H9 (cell line): ENCODE data around the gene SNTG2. TPM values are rescaled to one million over a fixed set of nuclear protein-coding genes. Genes with fewer than 3 reads are reported as not detected.

Experiments used
- DNase-seq: peaks from one replicate; pipeline ENCODE4 v3.0.0-alpha.2; 2017
- H2AFZ ChIP-seq: one replicate; pipeline ENCODE4 v1.6.1; 2013; ENCODE audit warnings: mild to moderate bottlenecking, low read length, control low read depth, moderate library complexity
- H2AK5ac ChIP-seq: 2 replicates; pipeline ENCODE4 v1.6.1; 2013; ENCODE audit warnings: low read length, control low read depth, mixed read lengths; ENCODE audit not compliant: insufficient read length
- H2BK120ac ChIP-seq: one replicate; pipeline ENCODE4 v1.6.1; 2013; ENCODE audit warnings: low read depth, mild to moderate bottlenecking, low read length, control low read depth, inconsistent platforms; ENCODE audit not compliant: poor library complexity, severe bottlenecking
- H2BK12ac ChIP-seq: 2 replicates; pipeline ENCODE4 v1.6.1; 2013; ENCODE audit warnings: low read length, control low read depth, mixed read lengths, low read depth; ENCODE audit not compliant: insufficient read length
- H2BK15ac ChIP-seq: 2 replicates; pipeline ENCODE4 v1.6.1; 2013; ENCODE audit warnings: low read depth, low read length, control low read depth
- H2BK20ac ChIP-seq: one replicate; pipeline ENCODE4 v1.6.1; 2013; ENCODE audit warnings: low read depth, mild to moderate bottlenecking, low read length, control low read depth, inconsistent platforms; ENCODE audit not compliant: poor library complexity, severe bottlenecking
- H2BK5ac ChIP-seq: 2 replicates; pipeline ENCODE4 v1.6.1; 2013; ENCODE audit warnings: low read length, control low read depth, mixed read lengths; ENCODE audit not compliant: insufficient read length
- H3K14ac ChIP-seq: 2 replicates; pipeline ENCODE4 v1.6.1; 2013; ENCODE audit warnings: low read length, control low read depth; ENCODE audit not compliant: insufficient read depth
- H3K18ac ChIP-seq: 2 replicates; pipeline ENCODE4 v1.6.1; 2013; ENCODE audit warnings: low read depth, mild to moderate bottlenecking, mixed read lengths, low read length, control low read depth; ENCODE audit not compliant: insufficient read length
- H3K23ac ChIP-seq: 2 replicates; pipeline ENCODE4 v1.6.1; 2013; ENCODE audit warnings: low read length, control low read depth, mixed read lengths, low read depth; ENCODE audit not compliant: insufficient read length
- H3K23me2 ChIP-seq: 2 replicates; pipeline ENCODE4 v1.6.1; 2013; ENCODE audit warnings: low read depth, mild to moderate bottlenecking, mixed read lengths, low read length, control low read depth; ENCODE audit not compliant: insufficient read length, poor library complexity, severe bottlenecking
- H3K27ac ChIP-seq: 2 replicates; pipeline ENCODE4 v1.5.1; 2013; ENCODE audit warnings: low read length, control low read depth, mixed read lengths, low read depth; ENCODE audit not compliant: insufficient read length
- H3K27me3 ChIP-seq: 2 replicates; pipeline ENCODE4 v1.6.1; 2013; ENCODE audit warnings: low read length, control low read depth, inconsistent platforms; ENCODE audit not compliant: insufficient read depth
- H3K4ac ChIP-seq: 2 replicates; pipeline ENCODE4 v1.6.1; 2013; ENCODE audit warnings: low read depth, mild to moderate bottlenecking, control low read depth, inconsistent platforms, low read length, moderate library complexity
- H3K4me1 ChIP-seq: 2 replicates; pipeline ENCODE4 v1.6.1; 2013; ENCODE audit warnings: low read length, control low read depth, inconsistent platforms; ENCODE audit not compliant: insufficient read depth
- H3K4me2 ChIP-seq: 2 replicates; pipeline ENCODE4 v1.6.1; 2013; ENCODE audit warnings: low read length, control low read depth, mixed read lengths; ENCODE audit not compliant: insufficient read length, insufficient read depth
- H3K56ac ChIP-seq: 2 replicates; pipeline ENCODE4 v1.6.1; 2013; ENCODE audit warnings: low read depth, mild to moderate bottlenecking, mixed read lengths, low read length, control low read depth; ENCODE audit not compliant: insufficient read length
- H3K79me1 ChIP-seq: 2 replicates; pipeline ENCODE4 v1.6.1; 2013; ENCODE audit warnings: low read depth, mild to moderate bottlenecking, moderate library complexity, low read length, control low read depth, inconsistent platforms; ENCODE audit not compliant: insufficient read depth, poor library complexity, severe bottlenecking
- H3K79me2 ChIP-seq: 2 replicates; pipeline ENCODE4 v1.6.1; 2013; ENCODE audit warnings: low read length, control low read depth, inconsistent platforms; ENCODE audit not compliant: insufficient read depth
- H3K9ac ChIP-seq: 2 replicates; pipeline ENCODE4 v1.6.1; 2013; ENCODE audit warnings: low read length, control low read depth, mixed read lengths; ENCODE audit not compliant: insufficient read length; ENCODE audit errors: extremely low read depth
- H3K9me3 ChIP-seq: one replicate; pipeline ENCODE4 v1.6.1; 2013; ENCODE audit warnings: low read depth, low read length, inconsistent platforms; ENCODE audit not compliant: control insufficient read depth
- H3T11ph ChIP-seq: one replicate; pipeline ENCODE4 v1.6.1; 2013; ENCODE audit warnings: mild to moderate bottlenecking, low read length, control low read depth, inconsistent platforms
- H4K20me1 ChIP-seq: one replicate; pipeline ENCODE4 v1.6.1; 2013; ENCODE audit not compliant: control insufficient read depth, insufficient read length, insufficient read depth
- H4K5ac ChIP-seq: 2 replicates; pipeline ENCODE4 v1.6.1; 2013; ENCODE audit warnings: low read depth, mild to moderate bottlenecking, mixed read lengths, low read length, control low read depth; ENCODE audit not compliant: insufficient read length
- H4K8ac ChIP-seq: replicated peaks from 2 replicates; pipeline ENCODE4 v1.6.1; 2013; ENCODE audit warnings: low read length, control low read depth, mixed read lengths, low read depth; ENCODE audit not compliant: insufficient read length
- H4K91ac ChIP-seq: 2 replicates; pipeline ENCODE4 v1.6.1; 2013; ENCODE audit warnings: low read depth, mild to moderate bottlenecking, moderate library complexity, mixed read lengths, low read length, control low read depth; ENCODE audit not compliant: insufficient read length
- H3K27ac Mint-ChIP-seq, 3 experiments: 2 replicates in 2 of 3; 3 replicates in 1 of 3; pipeline ENCODE4 v1.8.0; 2020 to 2021; ENCODE audit warnings: mixed read lengths in 3 of 3, mild to moderate bottlenecking in 1 of 3, moderate library complexity in 1 of 3
- H3K27me3 Mint-ChIP-seq: 2 replicates; pipeline ENCODE4 v1.8.0; 2021; ENCODE audit warnings: low read depth, mild to moderate bottlenecking, moderate library complexity, mixed read lengths
- H3K36me3 Mint-ChIP-seq, 3 experiments: 2 replicates in 2 of 3; 3 replicates in 1 of 3; pipeline ENCODE4 v1.8.0; 2020 to 2021; ENCODE audit warnings: low read depth in 3 of 3, mixed read lengths in 3 of 3; ENCODE audit not compliant: insufficient read depth in 1 of 3
- H3K4me1 Mint-ChIP-seq, 2 experiments: 2 replicates each; pipeline ENCODE4 v1.8.0; 2020; ENCODE audit warnings: mixed read lengths in 2 of 2
- H3K4me3 Mint-ChIP-seq, 2 experiments: 2 replicates in 1 of 2; 3 replicates in 1 of 2; pipeline ENCODE4 v1.8.0; 2020 to 2021; ENCODE audit warnings: mild to moderate bottlenecking in 2 of 2, mixed read lengths in 2 of 2, moderate library complexity in 1 of 2
- H3K9me3 Mint-ChIP-seq, 2 experiments: 2 replicates in 1 of 2; 3 replicates in 1 of 2; pipeline ENCODE4 v1.8.0; 2020; ENCODE audit warnings: mild to moderate bottlenecking in 2 of 2, mixed read lengths in 2 of 2, moderate library complexity in 1 of 2
- WGBS: extraction: QIAGEN DNeasy Blood & Tissue Kit; methylation state at CpG from one replicate; pipeline ENCODE4 v1.1.7; 2013; ENCODE audit warnings: missing lambda C conversion rate, low lambda C conversion rate, mixed read lengths; ENCODE audit not compliant: insufficient read length; ENCODE audit errors: extremely low coverage; 5-methylcytosine and 5-hydroxymethylcytosine counted together
- total RNA-seq: library from RNA; stranded (reverse); gene quantifications from 2 replicates; pipeline ENCODE4 v1.2.1, GENCODE V29; 2021
- TF ChIP-seq, protein P1 (sequence below): fragments of 200-600 bp; sonication (generic); conservative IDR thresholded peaks from 3 replicates; pipeline ENCODE4 v1.8.0; 2021; ENCODE audit warnings: antibody characterized with exemption, mild to moderate bottlenecking

The SNTG2 gene
- total RNA-seq, 1 experiment from 2014 or later: 13.2 TPM

DNA sequence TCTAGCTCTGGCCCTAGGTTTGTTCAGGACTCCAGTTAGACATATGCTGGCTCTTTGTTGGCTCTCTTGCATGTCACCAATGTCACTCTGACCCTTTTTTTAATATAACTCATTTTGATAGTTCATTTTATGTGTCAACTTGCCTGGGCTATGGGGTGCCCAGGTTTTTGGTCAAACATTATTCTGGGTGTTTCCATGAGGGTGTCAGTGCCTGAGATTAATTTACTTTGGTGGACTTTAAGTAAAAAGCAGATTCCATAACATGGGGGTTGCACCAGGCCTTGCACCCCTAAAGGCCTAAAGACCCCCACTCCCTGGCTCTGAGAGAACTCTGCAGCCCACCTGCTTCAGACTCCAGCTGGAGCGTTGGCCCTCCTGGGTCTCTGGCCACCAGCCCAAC is 48.1 kb upstream of the SNTG2 start:
- no peak overlapping the region for H3T11ph ChIP-seq
- H3K18ac ChIP-seq: no peak overlapping the region
- H3K23me2 ChIP-seq: no peaks in the 10 kb centered on the region
- Mint-ChIP-seq H3K36me3 (peaks cover under 1 to 34% (median 18%) of the 10 kb centered on the region in 3 experiments; a peak in 6 of 7 replicates), H3K27ac (no peak overlapping the region), H3K9me3 (peaks cover 25 to 29% of the 10 kb centered on the region in 2 experiments), H3K4me1 (peaks cover 28 to 31% of the 10 kb centered on the region in 2 experiments), H3K4me3 (no peak overlapping the region), H3K27me3 (no peaks in the 10 kb centered on the region; the same call in none of the 2 replicates)
- H4K91ac ChIP-seq: no peak overlapping the region
- WGBS: no CpG with 5 or more reads among the region's 1 CpG
- no peak overlapping the region for H2BK12ac ChIP-seq
- H2AFZ ChIP-seq: no peak overlapping the region
- H3K27ac ChIP-seq: no peak overlapping the region
- no peak overlapping the region for H2BK15ac ChIP-seq
- no peaks in the 10 kb centered on the region for H3K79me2 ChIP-seq
- TF ChIP-seq, protein P1, sequence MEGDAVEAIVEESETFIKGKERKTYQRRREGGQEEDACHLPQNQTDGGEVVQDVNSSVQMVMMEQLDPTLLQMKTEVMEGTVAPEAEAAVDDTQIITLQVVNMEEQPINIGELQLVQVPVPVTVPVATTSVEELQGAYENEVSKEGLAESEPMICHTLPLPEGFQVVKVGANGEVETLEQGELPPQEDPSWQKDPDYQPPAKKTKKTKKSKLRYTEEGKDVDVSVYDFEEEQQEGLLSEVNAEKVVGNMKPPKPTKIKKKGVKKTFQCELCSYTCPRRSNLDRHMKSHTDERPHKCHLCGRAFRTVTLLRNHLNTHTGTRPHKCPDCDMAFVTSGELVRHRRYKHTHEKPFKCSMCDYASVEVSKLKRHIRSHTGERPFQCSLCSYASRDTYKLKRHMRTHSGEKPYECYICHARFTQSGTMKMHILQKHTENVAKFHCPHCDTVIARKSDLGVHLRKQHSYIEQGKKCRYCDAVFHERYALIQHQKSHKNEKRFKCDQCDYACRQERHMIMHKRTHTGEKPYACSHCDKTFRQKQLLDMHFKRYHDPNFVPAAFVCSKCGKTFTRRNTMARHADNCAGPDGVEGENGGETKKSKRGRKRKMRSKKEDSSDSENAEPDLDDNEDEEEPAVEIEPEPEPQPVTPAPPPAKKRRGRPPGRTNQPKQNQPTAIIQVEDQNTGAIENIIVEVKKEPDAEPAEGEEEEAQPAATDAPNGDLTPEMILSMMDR: no peak
- H3K9me3 ChIP-seq: no peaks in the 10 kb centered on the region
- H4K20me1 ChIP-seq: no peaks in the 10 kb centered on the region
- peak; percentile 13 for DNase-seq
- H3K79me1 ChIP-seq: no peaks in the 10 kb centered on the region
- H2BK20ac ChIP-seq: no peak overlapping the region
- H3K27me3 ChIP-seq: no peaks in the 10 kb centered on the region
- H3K23ac ChIP-seq: no peak overlapping the region
- no peak overlapping the region for H3K4me2 ChIP-seq
- H4K5ac ChIP-seq: no peak overlapping the region
- no peak overlapping the region for H4K8ac ChIP-seq
- no peak overlapping the region for H3K56ac ChIP-seq
- no peak overlapping the region for H2AK5ac ChIP-seq
- peaks cover 7% of the 10 kb centered on the region for H3K4me1 ChIP-seq
- H2BK5ac ChIP-seq: no peak overlapping the region
- no peak overlapping the region for H2BK120ac ChIP-seq
- no peak overlapping the region for H3K9ac ChIP-seq
- no peak overlapping the region for H3K4ac ChIP-seq
- no peak overlapping the region for H3K14ac ChIP-seq
